NCI-H2081 treated with DMSO at 0.1 percent for 48 hours (cell line): ENCODE results near the gene IMPA2.

ENCODE experiments used
- DNase-seq: peaks from one replicate; lab custom pipeline; 2025; lab: John Stamatoyannopoulos, UW

IMPA2 gene

GRCh38 chr18:12008181-12008767, 27.0 kb downstream of the IMPA2 start:
- DNase-seq = no peak

GRCh38 chr18:12008842-12009580, 27.7 kb downstream of the IMPA2 start:
- DNase-seq = no peak

GRCh38 chr18:12009581-12010140, 28.4 kb downstream of the IMPA2 start:
- no peak for DNase-seq

- no peak for DNase-seq
These were observed 29.0 kb downstream of the IMPA2 start for GRCh38 chr18:12010187-12010802.

- DNase-seq = no peak
These were observed 30.1 kb downstream of the IMPA2 start for GRCh38 chr18:12011199-12011956.

- DNase-seq = no peak
These were observed 30.7 kb downstream of the IMPA2 start for GRCh38 chr18:12011957-12012549.

GRCh38 chr18:12012697-12013096, 31.4 kb downstream of the IMPA2 start:
- no peak for DNase-seq

GRCh38 chr18:12013186-12013916, 32.0 kb downstream of the IMPA2 start:
- no peak for DNase-seq

GRCh38 chr18:12014086-12014485, 32.8 kb downstream of the IMPA2 start:
- no peak for DNase-seq

- no peak for DNase-seq
These were observed 33.5 kb downstream of the IMPA2 start for GRCh38 chr18:12014521-12015415.

- no peak for DNase-seq
These were observed 34.2 kb downstream of the IMPA2 start for GRCh38 chr18:12015416-12016062.

- DNase-seq = no peak
These were observed 35.8 kb downstream of the IMPA2 start for GRCh38 chr18:12017081-12017480.

- no peak for DNase-seq
These were observed 37.6 kb downstream of the IMPA2 start for GRCh38 chr18:12018861-12019260.

GRCh38 chr18:12021077-12021476, 39.8 kb downstream of the IMPA2 start:
- DNase-seq = no peak

GRCh38 chr18:12021596-12021995, 40.3 kb downstream of the IMPA2 start:
- DNase-seq = no peak

- no peak for DNase-seq
These were observed 42.1 kb downstream of the IMPA2 start for GRCh38 chr18:12023375-12023774.

- no peak for DNase-seq
These were observed 45.3 kb downstream of the IMPA2 start for GRCh38 chr18:12026562-12026961.

GRCh38 chr18:12027046-12027445, 45.7 kb downstream of the IMPA2 start:
- DNase-seq = no peak

- no peak for DNase-seq
These were observed 46.2 kb downstream of the IMPA2 start for GRCh38 chr18:12027480-12027879.
